Neural cell (in vitro differentiated cells): ENCODE measurements around the gene PLA2G15. TPM values are rescaled to one million over a fixed set of nuclear protein-coding genes. Genes with fewer than 3 reads are reported as not detected.

Source experiments
- H2AFZ ChIP-seq: fragments of 200-600, 300-800 bp; sonication (generic), shearing (Covaris generic); 2 replicates; pipeline ENCODE4 v1.6.0; 2014; ENCODE audit warnings: low read depth, mild to moderate bottlenecking, antibody characterized with exemption, low read length, moderate library complexity
- H3F3A ChIP-seq: fragments of 200-600 bp; shearing (Covaris generic); 2 replicates; pipeline ENCODE4 v1.6.1; 2016; ENCODE audit warnings: mild to moderate bottlenecking, moderate library complexity, mixed read lengths, antibody characterized with exemption, low read length; ENCODE audit not compliant: insufficient read depth, poor library complexity, severe bottlenecking
- H3K27ac ChIP-seq: fragments of 200-600, 300-800 bp; sonication (generic), shearing (Covaris generic); 2 replicates; pipeline ENCODE4 v1.5.1; 2014; ENCODE audit warnings: mild to moderate bottlenecking, low read length, moderate library complexity
- H3K27me3 ChIP-seq: fragments of 300-800, 200-600 bp; sonication (generic), shearing (Covaris generic); 2 replicates; pipeline ENCODE4 v1.6.0; 2014; ENCODE audit warnings: mild to moderate bottlenecking, low read depth, low read length, moderate library complexity; ENCODE audit not compliant: insufficient read depth
- H3K36me3 ChIP-seq: fragments of 300-800, 200-600 bp; sonication (generic), shearing (Covaris generic); 2 replicates; pipeline ENCODE4 v1.5.1; 2014; ENCODE audit warnings: mild to moderate bottlenecking, antibody characterized with exemption, low read length, moderate library complexity; ENCODE audit not compliant: insufficient read depth
- H3K4me2 ChIP-seq: fragments of 300-800, 200-600 bp; sonication (generic), shearing (Covaris generic); 2 replicates; pipeline ENCODE4 v1.6.0; 2014; ENCODE audit warnings: mild to moderate bottlenecking, low read length
- H3K4me3 ChIP-seq: fragments of 300-800, 200-600 bp; sonication (generic), shearing (Covaris generic); 2 replicates; pipeline ENCODE4 v1.5.1; 2014; ENCODE audit warnings: mild to moderate bottlenecking, low read length, moderate library complexity
- H3K79me2 ChIP-seq: fragments of 200-600 bp; shearing (Covaris generic); replicated peaks from 2 replicates; pipeline ENCODE4 v1.6.0; 2014; ENCODE audit warnings: mild to moderate bottlenecking, low read length, moderate library complexity; ENCODE audit not compliant: insufficient read depth
- H3K9ac ChIP-seq: fragments of 300-800, 200-600 bp; sonication (generic), shearing (Covaris generic); 2 replicates; pipeline ENCODE4 v1.6.1; 2016; ENCODE audit warnings: mild to moderate bottlenecking, low read length, mixed read lengths
- H3K9me2 ChIP-seq: fragments of 200-600 bp; shearing (Covaris generic); 2 replicates; pipeline ENCODE4 v1.6.1; 2016; ENCODE audit warnings: mild to moderate bottlenecking, low read length, mixed read lengths; ENCODE audit not compliant: insufficient read depth
- H3K9me3 ChIP-seq: fragments of 200-600, 300-800 bp; sonication (generic), shearing (Covaris generic); 2 replicates; pipeline ENCODE4 v1.6.1; 2016; ENCODE audit warnings: mild to moderate bottlenecking, mixed run types, low read length, moderate library complexity, mixed read lengths
- H4K20me1 ChIP-seq: fragments of 200-600 bp; shearing (Covaris generic); 2 replicates; pipeline ENCODE4 v1.6.1; 2016; ENCODE audit warnings: mild to moderate bottlenecking, mixed run types; ENCODE audit not compliant: insufficient read depth
- EP300 ChIP-seq: fragments of 450-650 bp; conservative IDR thresholded peaks from 2 replicates; pipeline ENCODE4 v1.6.1; 2014; ENCODE audit warnings: antibody characterized with exemption, mild to moderate bottlenecking, moderate library complexity; ENCODE audit not compliant: poor library complexity, severe bottlenecking
- EZH2 ChIP-seq: fragments of 200-600, 300-800 bp; shearing (Covaris generic), sonication (generic); IDR thresholded peaks from 2 replicates; pipeline ENCODE4 v1.6.1; 2014; ENCODE audit warnings: antibody characterized with exemption, low read length, borderline replicate concordance, mild to moderate bottlenecking; ENCODE audit not compliant: insufficient read depth, poor library complexity, severe bottlenecking
- MXI1 ChIP-seq: fragments of 450-650 bp; conservative IDR thresholded peaks from 2 replicates; pipeline ENCODE4 v1.6.1; 2014; ENCODE audit warnings: antibody characterized with exemption, mild to moderate bottlenecking; ENCODE audit not compliant: poor library complexity, severe bottlenecking
- POLR2AphosphoS5 ChIP-seq: IDR thresholded peaks from 2 replicates; pipeline ENCODE4 v1.6.1; 2012
- RAD21 ChIP-seq: fragments of 450-650 bp; conservative IDR thresholded peaks from 2 replicates; pipeline ENCODE4 v1.6.1; 2014; ENCODE audit warnings: antibody characterized with exemption, mild to moderate bottlenecking, moderate library complexity
- SMC3 ChIP-seq: fragments of 450-650 bp; conservative IDR thresholded peaks from 2 replicates; pipeline ENCODE4 v1.6.1; 2014; ENCODE audit warnings: antibody characterized with exemption, mild to moderate bottlenecking, moderate library complexity; ENCODE audit not compliant: poor library complexity
- TAF1 ChIP-seq: IDR thresholded peaks from 2 replicates; pipeline ENCODE4 v1.6.1; 2012; ENCODE audit warnings: low read depth
- polyA plus RNA-seq: library from polyadenylated mRNA; depleted of rRNA; stranded (reverse); fragments of >200 nt; gene quantifications from 2 replicates; pipeline ENCODE4 v1.2.3, GENCODE V29; 2014
- TF ChIP-seq, protein P1 (sequence below): fragments of 450-650 bp; IDR thresholded peaks from 2 replicates; pipeline ENCODE4 v1.5.1; 2014; ENCODE audit warnings: antibody characterized with exemption, mild to moderate bottlenecking, moderate library complexity; ENCODE audit not compliant: poor library complexity, severe bottlenecking
- TF ChIP-seq, protein P2 (sequence below): IDR thresholded peaks from 2 replicates; pipeline ENCODE4 v1.6.1; 2012; ENCODE audit warnings: borderline replicate concordance

Gene PLA2G15
- polyA plus RNA-seq, 1 donor from 2014 or later = 19.6 TPM

DNA sequence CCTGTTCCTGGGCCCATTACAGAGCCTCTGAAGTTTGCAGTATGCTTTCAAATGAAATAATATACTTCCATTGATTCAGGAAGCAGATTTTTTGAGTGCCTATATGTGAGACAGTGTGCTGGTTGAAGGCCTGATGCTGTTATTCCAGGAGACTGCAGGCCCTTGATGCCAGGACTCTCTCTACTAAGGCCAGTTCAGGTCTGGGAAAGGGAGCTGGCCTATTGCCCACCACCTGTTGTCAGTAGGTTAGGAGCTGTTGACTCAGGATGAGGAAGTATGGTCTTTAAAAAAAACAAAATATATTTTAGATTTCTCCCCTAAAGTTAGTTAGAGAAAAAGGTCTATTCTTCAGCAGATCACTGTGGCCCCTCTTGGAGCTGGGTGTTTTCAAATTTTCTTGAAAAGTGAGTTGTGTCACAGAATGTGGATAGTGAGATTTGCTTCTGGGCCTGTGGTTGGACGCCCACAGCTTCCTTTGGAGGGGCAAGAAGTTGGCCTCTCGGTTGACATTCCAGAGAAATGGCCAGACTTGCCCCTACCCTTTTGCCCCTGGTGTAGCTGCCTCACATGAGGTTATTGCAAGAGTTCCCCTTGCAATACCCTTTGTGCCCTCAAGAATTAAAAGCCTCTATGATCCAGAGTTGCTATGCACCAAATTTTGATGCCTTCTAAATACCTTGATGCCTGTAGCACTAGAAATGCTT lies 17.2 kb upstream of the PLA2G15 start:
- no peaks in the 10 kb centered on the region for H4K20me1 ChIP-seq
- no peak overlapping the region for H3K4me2 ChIP-seq
- no peak overlapping the region for H3K9ac ChIP-seq
- H2AFZ ChIP-seq = no peak overlapping the region
- H3K9me3 ChIP-seq = no peaks in the 10 kb centered on the region
- H3K27me3 ChIP-seq = no peaks in the 10 kb centered on the region
- H3K36me3 ChIP-seq = no peaks in the 10 kb centered on the region
- H3F3A ChIP-seq = no peaks in the 10 kb centered on the region
- TF ChIP-seq, protein P1, sequence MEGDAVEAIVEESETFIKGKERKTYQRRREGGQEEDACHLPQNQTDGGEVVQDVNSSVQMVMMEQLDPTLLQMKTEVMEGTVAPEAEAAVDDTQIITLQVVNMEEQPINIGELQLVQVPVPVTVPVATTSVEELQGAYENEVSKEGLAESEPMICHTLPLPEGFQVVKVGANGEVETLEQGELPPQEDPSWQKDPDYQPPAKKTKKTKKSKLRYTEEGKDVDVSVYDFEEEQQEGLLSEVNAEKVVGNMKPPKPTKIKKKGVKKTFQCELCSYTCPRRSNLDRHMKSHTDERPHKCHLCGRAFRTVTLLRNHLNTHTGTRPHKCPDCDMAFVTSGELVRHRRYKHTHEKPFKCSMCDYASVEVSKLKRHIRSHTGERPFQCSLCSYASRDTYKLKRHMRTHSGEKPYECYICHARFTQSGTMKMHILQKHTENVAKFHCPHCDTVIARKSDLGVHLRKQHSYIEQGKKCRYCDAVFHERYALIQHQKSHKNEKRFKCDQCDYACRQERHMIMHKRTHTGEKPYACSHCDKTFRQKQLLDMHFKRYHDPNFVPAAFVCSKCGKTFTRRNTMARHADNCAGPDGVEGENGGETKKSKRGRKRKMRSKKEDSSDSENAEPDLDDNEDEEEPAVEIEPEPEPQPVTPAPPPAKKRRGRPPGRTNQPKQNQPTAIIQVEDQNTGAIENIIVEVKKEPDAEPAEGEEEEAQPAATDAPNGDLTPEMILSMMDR = no peak
- TF ChIP-seq MXI1 (no peak), RAD21 (no peak), EZH2 (no peak), SMC3 (no peak), TAF1 (no peak), POLR2AphosphoS5 (no peak), EP300 (no peak)
- TF ChIP-seq, protein P2, sequence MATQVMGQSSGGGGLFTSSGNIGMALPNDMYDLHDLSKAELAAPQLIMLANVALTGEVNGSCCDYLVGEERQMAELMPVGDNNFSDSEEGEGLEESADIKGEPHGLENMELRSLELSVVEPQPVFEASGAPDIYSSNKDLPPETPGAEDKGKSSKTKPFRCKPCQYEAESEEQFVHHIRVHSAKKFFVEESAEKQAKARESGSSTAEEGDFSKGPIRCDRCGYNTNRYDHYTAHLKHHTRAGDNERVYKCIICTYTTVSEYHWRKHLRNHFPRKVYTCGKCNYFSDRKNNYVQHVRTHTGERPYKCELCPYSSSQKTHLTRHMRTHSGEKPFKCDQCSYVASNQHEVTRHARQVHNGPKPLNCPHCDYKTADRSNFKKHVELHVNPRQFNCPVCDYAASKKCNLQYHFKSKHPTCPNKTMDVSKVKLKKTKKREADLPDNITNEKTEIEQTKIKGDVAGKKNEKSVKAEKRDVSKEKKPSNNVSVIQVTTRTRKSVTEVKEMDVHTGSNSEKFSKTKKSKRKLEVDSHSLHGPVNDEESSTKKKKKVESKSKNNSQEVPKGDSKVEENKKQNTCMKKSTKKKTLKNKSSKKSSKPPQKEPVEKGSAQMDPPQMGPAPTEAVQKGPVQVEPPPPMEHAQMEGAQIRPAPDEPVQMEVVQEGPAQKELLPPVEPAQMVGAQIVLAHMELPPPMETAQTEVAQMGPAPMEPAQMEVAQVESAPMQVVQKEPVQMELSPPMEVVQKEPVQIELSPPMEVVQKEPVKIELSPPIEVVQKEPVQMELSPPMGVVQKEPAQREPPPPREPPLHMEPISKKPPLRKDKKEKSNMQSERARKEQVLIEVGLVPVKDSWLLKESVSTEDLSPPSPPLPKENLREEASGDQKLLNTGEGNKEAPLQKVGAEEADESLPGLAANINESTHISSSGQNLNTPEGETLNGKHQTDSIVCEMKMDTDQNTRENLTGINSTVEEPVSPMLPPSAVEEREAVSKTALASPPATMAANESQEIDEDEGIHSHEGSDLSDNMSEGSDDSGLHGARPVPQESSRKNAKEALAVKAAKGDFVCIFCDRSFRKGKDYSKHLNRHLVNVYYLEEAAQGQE = no peak
- no peak overlapping the region for H3K4me3 ChIP-seq
- H3K79me2 ChIP-seq = no peaks in the 10 kb centered on the region
- no peak overlapping the region for H3K27ac ChIP-seq
- no peaks in the 10 kb centered on the region for H3K9me2 ChIP-seq

DNA sequence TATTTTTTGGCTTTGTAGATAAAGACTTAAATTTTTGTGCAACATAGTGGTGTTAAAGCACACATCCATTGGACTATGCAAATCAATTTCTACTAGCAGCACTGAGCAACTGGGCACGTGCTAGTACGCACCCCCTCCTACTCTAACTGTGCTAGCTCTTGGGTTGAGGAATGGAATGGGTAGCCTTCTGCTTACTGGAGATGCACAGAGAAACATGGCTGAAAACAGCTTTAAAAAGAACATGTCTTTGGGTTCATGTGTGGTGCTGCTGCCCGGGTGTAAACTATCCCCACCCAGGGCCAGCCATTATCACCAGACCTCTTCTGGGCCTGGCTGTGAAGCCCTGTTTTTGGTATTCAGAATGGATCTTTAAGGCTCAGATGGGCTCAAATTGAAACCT lies 16.5 kb upstream of the PLA2G15 start:
- Histone ChIP-seq H4K20me1 (no peaks in the 10 kb centered on the region), H3K9me3 (no peaks in the 10 kb centered on the region), H3K9ac (no peak overlapping the region), H3K36me3 (no peaks in the 10 kb centered on the region), H3K27ac (no peak overlapping the region), H3K9me2 (no peaks in the 10 kb centered on the region), H2AFZ (no peak overlapping the region), H3K4me2 (no peak overlapping the region), H3K4me3 (no peak overlapping the region), H3K79me2 (no peaks in the 10 kb centered on the region), H3K27me3 (peaks cover 4% of the 10 kb centered on the region), H3F3A (no peaks in the 10 kb centered on the region)
- TF ChIP-seq EZH2 (no peak), SMC3 (no peak), TAF1 (no peak), RAD21 (no peak)
- TF ChIP-seq, protein P1 = no peak
- TF ChIP-seq, protein P2 = no peak
